Thyroid gland (tissue), 4 donors: ENCODE measurements around the gene OPRM1. TPM values are rescaled to one million over a fixed set of nuclear protein-coding genes. Genes with fewer than 3 reads are reported as not detected.
A peak's percentile ranks its signal among the peaks of the same experiment; 100 is the strongest.

Experiments used
- DNase-seq, 2 donors: peaks; one replicate each; pipeline ENCODE4 v3.0.0-alpha.2; 2019
- H3K27ac ChIP-seq, 3 donors: fragments of 200-600 bp; sonication (generic); 1 replicate in 2 of 3; 2 replicates in 1 of 3; pipeline ENCODE4 v1.5.1; 2016 to 2019; ENCODE audit warnings: mild to moderate bottlenecking in 1 of 3, moderate library complexity in 1 of 3
- H3K27me3 ChIP-seq: fragments of 200-600 bp; sonication (generic); one replicate; pipeline ENCODE4 v1.5.1; 2019
- H3K36me3 ChIP-seq, 2 donors: fragments of 200-600 bp; sonication (generic); one replicate each; pipeline ENCODE4 v1.5.1; 2016 to 2019
- H3K4me1 ChIP-seq, 2 donors: fragments of 200-600 bp; sonication (generic); one replicate each; pipeline ENCODE4 v1.5.1; 2017 to 2019
- H3K4me3 ChIP-seq, 3 donors: fragments of 200-600 bp; sonication (generic); replicated peaks in 1 of 3; 1 replicate in 2 of 3; 2 replicates in 1 of 3; pipeline ENCODE4 v1.5.1; 2016; ENCODE audit warnings: mild to moderate bottlenecking in 1 of 3
- H3K9me3 ChIP-seq: fragments of 200-600 bp; sonication (generic); one replicate; pipeline ENCODE4 v1.5.1; 2017
- CTCF ChIP-seq, 6 experiments: fragments of 200-600 bp in 3 of 6; fragments of 450-650 bp in 3 of 6; sonication (generic) in 3 of 6; IDR thresholded peaks; one replicate each; pipeline ENCODE4 v1.5.1; 2016 to 2019; ENCODE audit warnings: antibody characterized with exemption in 6 of 6, mild to moderate bottlenecking in 2 of 6, inconsistent platforms in 1 of 6, moderate library complexity in 1 of 6
- POLR2A ChIP-seq, 2 donors: fragments of 450-650 bp; IDR thresholded peaks; one replicate each; pipeline ENCODE4 v1.6.1; 2017; ENCODE audit warnings: antibody characterized with exemption in 2 of 2, mild to moderate bottlenecking in 2 of 2, moderate library complexity in 1 of 2
- WGBS, 2 donors: methylation state at CpG; one replicate each; pipeline ENCODE4 v1.1.5; 2017; 5-methylcytosine and 5-hydroxymethylcytosine counted together
- intact Hi-C: fragments of 100-400 bp; cut with DNase I; formaldehyde crosslinking; loops from one replicate; pipeline ENCODE4 v1.15.1; 2023
- total RNA-seq, 4 donors: library from RNA; depleted of rRNA; stranded (reverse); fragments of >200 nt; gene quantifications; one replicate each; pipeline ENCODE4 v1.2.3, GENCODE V29; 2016

Gene OPRM1
- total RNA-seq, 4 donors from 2014 or later = not detected

- H3K36me3 ChIP-seq = peaks cover 0 to 3% of the 10 kb centered on the region in 2 donors
- no peak for TF ChIP-seq POLR2A (IDR thresholded peaks at IDR 0.05)
- peak; percentile 58 to 87 (median 76) for TF ChIP-seq CTCF (IDR thresholded peaks at IDR 0.05)
- H3K4me3 ChIP-seq = no peak overlapping the region
- no peaks in the 10 kb centered on the region for H3K27me3 ChIP-seq
- intact Hi-C loops = loop anchor here (10.0 kb wide), 2 partner anchors 220 to 310 kb away; no protein-coding TSS in a partner anchor
- DNase-seq = peak; percentile 67 to 75
- no peak overlapping the region for H3K27ac ChIP-seq
- H3K9me3 ChIP-seq = no peaks in the 10 kb centered on the region
- WGBS, 2 donors = 32 to 34% methylated on average over 6 of the region's 6 CpGs
- peaks cover 20 to 29% of the 10 kb centered on the region in 2 donors for H3K4me1 ChIP-seq
Observed at GRCh38 chr6:154154389-154154967, 115.4 kb downstream of the OPRM1 start.

- Histone ChIP-seq H3K36me3 (peaks cover 0 to 3% of the 10 kb centered on the region in 2 donors), H3K27ac (peak overlapping the region; percentile 59 to 81 (median 64)), H3K4me3 (no peak overlapping the region), H3K9me3 (no peaks in the 10 kb centered on the region), H3K4me1 (peaks cover 20 to 29% of the 10 kb centered on the region in 2 donors), H3K27me3 (no peaks in the 10 kb centered on the region)
- intact Hi-C loops = loop anchor here (5.0 to 10.0 kb wide), 3 partner anchors 121 to 308 kb away; no protein-coding TSS in a partner anchor
- WGBS, 2 donors = 47 to 51% methylated on average over 11 of the region's 11 CpGs
- peak in 1 of 2 donors; percentile 20 for TF ChIP-seq POLR2A (IDR thresholded peaks at IDR 0.05)
- TF ChIP-seq CTCF (IDR thresholded peaks at IDR 0.05) = peak; percentile 50 to 97 (median 79)
- peak; percentile 92 for DNase-seq
Observed at GRCh38 chr6:154156135-154156896, 117.3 kb downstream of the OPRM1 start.

DNA sequence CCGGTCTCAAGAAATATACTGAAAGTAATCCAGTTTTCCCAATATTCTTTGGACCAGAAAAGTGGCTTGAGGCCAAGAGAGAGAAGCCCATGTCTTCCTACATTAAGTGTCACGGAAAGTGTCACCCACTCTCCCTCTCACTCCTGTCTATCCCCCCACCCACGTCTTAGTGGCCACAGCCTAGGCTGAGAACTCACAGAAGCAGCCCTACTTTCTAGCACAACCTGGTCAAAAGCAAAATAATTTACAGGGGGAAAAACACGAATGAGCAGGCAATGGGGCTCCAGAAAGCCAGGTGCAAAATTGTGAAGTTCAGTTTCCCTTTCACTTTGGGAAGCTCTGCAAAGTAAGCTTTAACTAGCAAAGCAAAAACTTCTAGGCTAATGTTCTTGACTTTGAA lies 118.0 kb downstream of the OPRM1 start:
- Histone ChIP-seq H3K4me1 (peaks cover 20 to 29% of the 10 kb centered on the region in 2 donors), H3K9me3 (no peaks in the 10 kb centered on the region), H3K36me3 (peaks cover 0 to 3% of the 10 kb centered on the region in 2 donors), H3K4me3 (peak overlapping the region in 1 of 3 donors; percentile 1), H3K27me3 (no peaks in the 10 kb centered on the region), H3K27ac (peak overlapping the region; percentile 59 to 81 (median 64))
- no peak for TF ChIP-seq CTCF (IDR thresholded peaks at IDR 0.05)
- TF ChIP-seq POLR2A (IDR thresholded peaks at IDR 0.05) = no peak
- intact Hi-C loops = loop anchor here (5.0 to 10.0 kb wide), 3 partner anchors 120 to 308 kb away; no protein-coding TSS in a partner anchor
- WGBS, 2 donors = 33 to 50% methylated on average over 4 of the region's 4 CpGs
- DNase-seq = no peak

DNA sequence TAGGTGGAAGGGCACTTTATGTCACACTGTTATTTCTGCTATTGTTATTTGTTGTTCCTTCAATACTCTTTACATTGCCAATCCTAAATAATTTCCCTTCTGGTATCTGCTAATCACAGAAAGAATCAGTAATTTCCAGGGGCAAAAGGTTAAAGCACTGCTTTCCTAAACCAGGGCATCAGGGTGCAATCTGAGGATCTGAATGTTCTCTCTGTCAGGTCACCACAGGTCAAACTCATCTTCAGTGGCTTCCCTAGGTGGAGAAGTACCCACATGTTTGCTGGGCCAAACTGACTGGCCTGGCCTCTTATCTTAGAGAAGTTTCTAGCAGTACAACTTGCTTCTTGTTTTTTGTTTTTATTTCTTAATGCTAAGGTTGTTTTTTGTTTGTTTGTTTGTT lies 118.7 kb downstream of the OPRM1 start:
- TF ChIP-seq CTCF (IDR thresholded peaks at IDR 0.05) (no peak), POLR2A (IDR thresholded peaks at IDR 0.05) (no peak)
- Histone ChIP-seq H3K36me3 (peaks cover 0 to 3% of the 10 kb centered on the region in 2 donors), H3K27ac (peak overlapping the region; percentile 59 to 81 (median 64)), H3K4me1 (peaks cover 20 to 29% of the 10 kb centered on the region in 2 donors), H3K9me3 (no peaks in the 10 kb centered on the region), H3K4me3 (no peak overlapping the region), H3K27me3 (no peaks in the 10 kb centered on the region)
- no peak for DNase-seq
- intact Hi-C loops = loop anchor here (5.0 to 10.0 kb wide), 3 partner anchors 120 to 307 kb away; no protein-coding TSS in a partner anchor
